ENCODE measurements around the gene SORL1.
"Not testable (repeated sequence)": the region's sequence is repeated elsewhere in the genome, so short reads cannot be mapped to it uniquely, and the experiment has no call there.

SORL1 gene

DNA sequence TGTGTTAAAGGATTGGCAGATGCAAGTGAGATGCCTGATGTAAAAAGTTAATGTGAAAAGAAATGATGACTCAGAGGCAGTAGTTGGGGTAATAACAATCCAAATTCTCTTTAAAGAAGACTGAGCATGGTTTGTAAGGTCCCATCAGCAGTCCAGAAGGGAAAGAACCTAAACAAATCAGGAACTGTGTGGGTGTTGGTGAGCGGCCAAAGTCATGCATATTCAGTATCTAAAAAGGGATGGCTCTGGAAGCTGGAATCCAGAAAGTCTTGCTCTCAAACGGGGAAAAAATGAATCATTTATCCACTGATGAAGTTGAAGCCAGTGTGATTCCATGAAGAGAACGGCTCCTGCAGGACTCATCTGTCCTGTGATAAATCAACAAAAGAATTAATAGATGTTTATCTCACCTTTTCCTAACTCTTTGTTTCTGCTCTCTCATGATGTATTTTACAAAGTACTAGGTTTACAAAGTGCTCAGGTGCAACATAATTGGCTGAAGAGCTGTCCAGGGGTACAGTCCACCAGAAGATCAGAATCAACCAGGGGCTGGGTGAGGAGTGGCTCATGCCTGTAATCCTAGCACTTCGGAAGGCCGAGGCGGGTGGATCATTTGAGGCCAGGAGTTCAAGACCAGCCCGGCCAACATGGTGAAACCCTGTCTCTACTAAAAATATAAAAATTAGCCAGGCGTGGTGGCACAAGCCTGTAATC, 21.1 kb downstream of the SORL1 start:
- FAIRE-seq (no peak), DNase-seq (ENCODE audit: low spot score) (no peak)

DNA sequence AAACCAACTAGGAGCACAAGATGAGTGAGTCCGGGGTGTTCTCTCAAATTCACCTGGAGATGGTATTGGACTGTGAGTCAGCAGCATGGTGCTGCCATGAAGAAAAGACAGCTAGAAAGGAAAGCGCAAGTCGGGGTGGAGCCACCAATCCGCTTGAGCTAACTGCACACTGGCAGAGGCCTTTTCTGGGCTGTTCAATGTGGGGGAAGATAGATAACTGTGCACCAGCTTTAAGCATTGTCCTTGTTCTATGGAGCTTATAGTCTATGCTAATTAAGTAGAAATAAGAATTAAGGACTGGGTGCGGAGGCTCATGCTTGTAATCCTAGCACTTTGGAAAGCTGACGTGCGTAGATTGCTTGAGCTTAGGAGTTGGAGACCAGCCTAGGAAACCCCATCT, 22.6 kb downstream of the SORL1 start:
- DNase-seq (ENCODE audit: low spot score) (no peak), FAIRE-seq (no peak)

DNA sequence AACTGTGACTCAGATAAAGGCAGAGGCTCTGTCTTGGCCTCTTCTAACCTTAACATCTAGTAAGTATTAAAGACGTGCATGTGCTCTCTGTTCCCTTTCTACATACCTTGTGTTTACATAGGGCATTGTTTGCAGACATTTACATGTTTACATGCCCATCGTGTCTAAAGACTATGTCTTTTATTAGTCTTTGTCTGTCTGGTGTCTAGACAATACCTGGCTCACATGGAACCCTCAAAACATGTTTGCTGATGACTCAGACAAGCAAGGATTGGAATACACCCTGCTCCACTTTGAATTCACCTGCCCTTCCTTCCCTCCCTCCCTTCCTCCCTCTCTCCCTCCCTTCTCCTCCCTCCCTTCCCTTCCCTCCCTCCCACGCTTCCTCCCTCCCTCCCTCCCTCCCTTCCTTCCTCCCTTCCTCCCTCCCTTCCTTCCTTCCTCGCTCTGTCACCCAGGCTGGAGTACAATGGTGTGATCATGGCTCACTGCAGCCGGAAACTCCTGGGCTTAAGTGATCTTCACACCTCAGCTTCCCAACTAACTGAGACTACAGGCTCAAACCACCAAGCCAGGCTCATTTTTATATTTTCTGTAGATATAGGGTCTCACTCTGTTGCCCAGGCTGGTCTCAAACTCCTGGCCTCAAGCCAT, 24.4 kb downstream of the SORL1 start:
- no peak for FAIRE-seq
- DNase-seq (ENCODE audit: low spot score), result peak; percentile 22

DNA sequence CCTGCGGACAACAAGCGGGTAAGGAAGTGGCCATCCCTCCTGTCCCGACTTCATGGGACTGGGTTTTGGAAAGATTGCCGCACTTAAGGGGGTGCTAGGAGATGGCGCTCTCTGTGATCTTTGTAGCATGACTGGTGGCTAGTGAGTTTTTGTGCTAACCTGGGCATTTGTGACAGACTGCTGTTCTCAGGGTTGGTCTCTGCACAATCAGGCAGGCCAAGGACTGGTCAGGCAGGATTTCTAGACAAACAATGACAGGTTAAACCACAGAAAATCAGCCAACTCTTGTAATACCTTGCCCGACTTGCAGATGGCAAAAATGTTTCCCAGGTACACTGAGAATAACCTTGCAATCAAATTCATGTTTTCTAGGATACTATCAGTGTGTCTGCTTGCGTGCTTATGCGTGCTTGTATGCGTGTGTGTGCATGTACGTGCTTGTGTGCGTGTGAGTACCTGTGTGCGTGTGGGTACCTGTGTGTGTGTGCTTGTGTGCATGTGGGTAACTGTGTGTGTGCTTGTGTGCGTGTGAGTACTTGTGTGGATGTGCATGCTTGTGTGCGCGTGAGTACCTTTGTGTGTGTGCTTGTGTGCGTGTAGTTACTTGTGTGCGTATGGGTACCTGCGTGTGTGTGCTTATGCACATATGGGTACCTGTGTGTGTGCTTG, 26.2 kb downstream of the SORL1 start:
- FAIRE-seq, result no peak
- DNase-seq (ENCODE audit: low spot score), result no peak

DNA sequence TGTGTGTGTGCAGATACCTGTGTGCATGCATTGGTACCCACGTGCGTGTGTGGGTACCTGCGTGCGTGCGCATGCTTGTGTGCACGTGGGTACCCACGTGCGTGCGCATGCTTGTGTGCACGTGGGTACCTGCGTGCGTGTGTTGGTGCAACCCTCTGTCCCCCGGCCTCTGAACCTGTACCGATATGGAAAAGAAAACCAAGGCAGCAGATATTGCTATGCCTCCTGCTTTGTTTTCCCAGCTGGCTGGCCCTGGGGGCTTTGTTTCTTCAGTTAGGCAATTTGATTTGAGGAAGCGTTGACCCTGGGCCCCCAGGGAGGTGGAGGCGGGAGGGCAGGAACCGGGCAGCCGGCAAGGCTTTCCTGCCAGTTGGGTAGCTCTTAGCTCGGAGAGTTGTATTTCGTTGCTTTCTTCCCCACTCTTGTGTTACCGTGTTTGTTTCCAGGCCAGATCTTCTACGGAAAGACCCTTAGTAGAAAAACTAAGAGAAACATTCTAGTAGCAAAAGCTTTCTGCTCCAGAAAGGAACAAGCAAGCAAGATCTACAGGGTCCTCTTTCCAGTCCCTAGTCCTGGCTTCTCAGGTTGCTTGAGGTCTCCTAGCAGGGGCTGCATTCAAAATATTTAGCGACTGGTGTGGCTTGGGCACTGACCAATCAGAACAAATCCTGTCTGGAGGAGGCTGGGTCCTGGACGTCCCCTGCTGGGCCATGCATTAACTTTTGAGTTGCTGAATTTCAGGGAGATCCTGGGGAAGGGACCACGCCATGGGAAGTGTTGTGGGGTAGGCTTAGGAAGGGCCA, 27.0 kb downstream of the SORL1 start:
- FAIRE-seq, result no peak

DNA sequence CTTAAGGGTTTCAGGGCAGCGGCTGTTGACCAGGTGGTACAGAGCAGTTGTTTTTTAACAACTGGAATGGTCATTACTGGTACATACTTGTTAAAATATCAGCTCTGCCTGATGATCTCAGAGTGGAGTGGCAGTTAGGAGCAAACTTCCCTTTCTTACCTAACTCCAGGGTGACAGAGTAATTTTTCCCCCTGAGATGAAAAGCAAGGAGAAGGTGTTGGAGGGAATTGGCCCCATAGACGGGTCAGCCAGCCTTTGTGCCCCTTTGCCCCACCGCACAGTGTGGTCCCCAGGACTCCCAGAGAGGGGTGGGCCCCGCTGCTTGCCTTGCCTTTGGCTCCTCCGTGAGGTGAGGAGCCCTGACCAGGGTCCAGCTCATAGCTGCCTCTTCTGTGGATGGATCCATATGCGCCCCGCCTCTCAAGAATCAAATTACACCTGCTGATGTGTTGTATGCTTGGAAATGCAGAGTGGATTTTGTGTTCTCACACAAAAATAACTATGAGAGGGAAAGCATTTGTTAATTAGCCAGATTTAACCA, 27.7 kb downstream of the SORL1 start:
- no peak for FAIRE-seq

More for the DNA sequence above, 27.0 kb downstream of the SORL1 start:
- DNase-seq (ENCODE audit: low spot score), result no peak

DNA sequence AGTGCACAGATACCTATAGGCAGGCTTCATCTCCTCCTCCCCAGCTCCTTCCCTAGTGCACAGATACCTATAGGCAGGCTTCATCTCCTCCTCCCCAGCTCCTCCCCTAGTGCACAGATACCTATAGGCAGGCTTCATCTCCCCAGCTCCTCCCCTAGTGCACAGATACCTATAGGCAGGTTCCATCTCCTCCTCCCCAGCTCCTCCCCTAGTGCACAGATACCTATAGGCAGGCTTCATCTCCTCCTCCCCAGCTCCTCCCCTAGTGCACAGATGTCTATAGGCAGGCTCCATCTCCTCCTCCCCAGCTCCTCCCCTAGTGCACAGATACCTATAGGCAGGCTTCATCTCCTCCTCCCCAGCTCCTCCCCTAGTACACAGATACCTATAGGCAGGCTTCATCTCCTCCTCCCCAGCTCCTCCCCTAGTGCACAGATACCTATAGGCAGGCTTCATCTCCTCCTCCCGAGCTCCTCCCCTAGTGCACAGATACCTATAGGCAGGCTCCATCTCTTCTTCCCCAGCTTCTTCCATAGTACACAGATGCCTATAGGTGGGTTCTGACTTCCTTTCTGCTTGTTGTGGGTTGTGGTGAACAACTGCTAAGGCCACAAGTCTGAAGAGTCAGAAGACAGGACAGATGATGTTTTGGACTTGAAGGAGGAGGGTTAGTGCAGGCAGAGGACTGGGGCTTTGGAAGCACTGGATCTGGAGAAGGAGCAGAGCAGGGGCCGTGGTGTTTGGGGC, 29.5 kb downstream of the SORL1 start:
- FAIRE-seq; DNase-seq (ENCODE audit: low spot score): not testable (repeated sequence)

More for the DNA sequence above, 27.7 kb downstream of the SORL1 start:
- no peak for DNase-seq (ENCODE audit: low spot score)

DNA sequence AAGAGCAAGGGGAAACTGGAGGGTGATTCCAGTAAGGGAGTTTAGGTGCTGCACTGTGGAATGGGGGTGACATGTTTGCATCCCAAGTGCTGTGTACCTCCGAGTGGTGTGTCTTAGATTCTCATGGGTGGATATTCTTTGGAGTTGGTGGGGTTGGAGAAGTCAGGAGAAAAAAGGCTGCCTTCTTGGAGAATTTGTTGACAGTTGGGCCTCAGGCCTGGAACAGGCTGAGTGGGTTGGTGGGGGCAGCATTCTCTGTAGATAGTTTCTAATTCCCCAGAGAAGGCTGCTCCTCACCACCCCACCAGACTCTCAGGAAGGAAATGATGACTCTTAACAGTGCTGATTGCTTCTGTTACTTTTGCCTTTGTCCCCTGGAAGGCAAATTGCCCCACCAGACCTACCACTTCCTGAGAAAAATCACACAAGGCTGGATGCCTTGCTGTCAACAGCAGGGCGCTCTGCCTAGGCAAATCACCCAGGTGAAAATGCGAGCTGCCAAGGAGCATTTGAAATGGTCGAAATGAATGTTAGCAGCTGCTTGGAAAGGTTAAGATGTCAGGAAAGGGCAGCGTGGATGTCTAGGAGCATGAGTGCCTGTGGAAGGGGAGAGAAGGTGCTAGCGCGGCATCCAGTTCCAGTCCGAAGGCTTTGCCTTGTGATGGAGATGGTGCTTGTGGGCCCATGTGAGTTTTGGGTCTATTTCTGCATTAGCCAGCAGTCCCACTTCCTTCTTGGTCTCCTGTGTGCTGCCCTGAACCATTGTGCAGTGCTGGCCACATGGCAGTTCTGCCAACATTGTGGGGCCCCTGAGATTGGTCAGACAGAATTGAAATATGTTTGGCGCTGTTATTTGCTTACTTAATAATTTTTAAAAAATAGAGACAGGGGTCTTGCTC, 30.4 kb downstream of the SORL1 start:
- DNase-seq (ENCODE audit: low spot score), result no peak
- no peak for FAIRE-seq

DNA sequence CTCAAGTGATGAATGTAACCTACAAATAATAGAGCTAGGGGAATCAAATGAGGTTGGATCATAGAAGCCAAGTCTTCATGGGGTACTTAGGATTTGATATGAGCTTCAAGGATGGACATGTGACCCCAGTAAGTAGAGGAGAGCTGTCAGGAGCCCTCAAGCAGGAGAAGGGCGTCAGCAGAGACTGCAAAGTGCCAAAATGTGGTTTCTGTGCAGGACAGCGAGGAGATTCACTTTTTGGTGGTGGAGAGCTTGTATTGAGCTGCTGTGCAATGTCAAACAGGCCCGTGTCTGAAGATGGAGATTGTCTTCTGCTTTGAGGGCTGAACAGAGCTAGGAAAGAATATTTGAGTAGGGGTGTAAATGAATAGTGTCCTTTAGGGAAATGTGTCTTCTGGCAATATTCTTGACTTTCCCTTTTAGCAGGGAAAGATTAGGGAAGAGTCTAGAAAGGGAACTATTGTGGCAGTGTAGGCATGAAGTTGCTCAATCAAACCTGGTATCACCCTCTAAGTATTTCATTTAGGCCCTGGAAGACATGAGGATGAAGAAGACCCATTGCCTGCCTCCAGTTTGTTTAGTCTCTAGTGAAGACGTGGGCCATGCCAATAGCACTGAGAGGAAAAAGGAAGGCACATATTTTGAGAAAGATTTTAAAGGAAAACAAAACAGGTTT, 31.8 kb downstream of the SORL1 start:
- DNase-seq (ENCODE audit: low spot score) (no peak), FAIRE-seq (no peak)

DNA sequence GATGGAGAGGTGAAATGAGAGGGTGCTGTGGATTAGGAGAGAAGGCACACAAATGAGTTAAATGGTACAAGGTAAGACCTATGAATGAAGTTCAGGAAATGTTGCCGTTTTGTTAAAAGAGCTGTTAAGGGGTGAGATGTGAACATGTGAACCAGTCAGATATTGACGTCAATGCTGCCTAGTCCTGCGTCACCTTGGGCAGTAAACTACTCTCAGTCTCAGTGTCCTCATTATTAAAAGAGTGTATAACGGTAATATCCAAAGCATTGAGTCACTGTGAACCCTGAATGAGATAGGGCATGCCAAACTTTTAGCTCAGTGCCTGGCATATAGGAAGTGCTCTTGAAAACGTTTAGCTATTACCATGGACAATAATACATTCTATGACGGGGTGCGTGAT, 33.1 kb downstream of the SORL1 start:
- FAIRE-seq (no peak), DNase-seq (ENCODE audit: low spot score) (no peak)

DNA sequence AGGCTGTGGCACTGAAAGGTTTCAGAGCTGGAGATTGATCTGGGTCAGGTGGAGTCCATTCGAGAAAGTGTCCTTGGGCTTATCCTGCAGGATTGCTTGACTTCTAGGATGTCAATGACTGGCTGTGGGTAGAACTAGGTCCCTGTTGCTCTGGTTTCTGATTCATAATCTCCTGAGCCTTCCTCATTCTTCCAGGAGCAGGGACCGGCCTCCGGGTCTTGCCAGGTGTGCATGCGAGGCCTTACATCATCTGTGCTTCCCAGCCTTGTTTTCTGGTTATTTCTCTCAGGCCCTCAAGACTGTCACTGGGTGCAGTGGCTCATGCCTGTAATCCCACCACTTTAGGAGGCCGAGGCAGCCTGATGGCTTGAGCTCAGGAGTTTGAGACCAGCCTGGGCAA, 33.9 kb downstream of the SORL1 start:
- FAIRE-seq, result no peak
- DNase-seq (ENCODE audit: low spot score), result no peak

DNA sequence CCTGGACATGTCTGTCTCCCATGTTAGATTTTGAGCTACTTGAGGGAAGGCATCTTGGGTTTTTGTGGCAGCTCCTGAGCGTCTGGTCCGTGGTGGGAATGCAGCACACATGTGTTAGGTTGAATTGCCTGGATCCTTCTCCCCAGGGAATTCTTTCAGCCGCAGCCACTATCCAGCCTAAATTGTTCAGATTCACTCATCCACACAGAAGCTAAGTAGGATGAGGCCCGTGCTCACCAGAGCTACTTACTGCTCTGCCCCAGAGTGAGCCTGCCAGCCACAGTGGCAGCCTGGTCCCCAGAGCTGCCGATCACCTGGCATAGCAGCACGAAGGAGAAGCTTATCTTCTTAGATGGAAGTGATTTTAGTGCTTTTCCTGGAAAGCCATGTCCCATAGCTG, 35.1 kb downstream of the SORL1 start:
- no peak for FAIRE-seq
- DNase-seq (ENCODE audit: low spot score), result no peak

DNA sequence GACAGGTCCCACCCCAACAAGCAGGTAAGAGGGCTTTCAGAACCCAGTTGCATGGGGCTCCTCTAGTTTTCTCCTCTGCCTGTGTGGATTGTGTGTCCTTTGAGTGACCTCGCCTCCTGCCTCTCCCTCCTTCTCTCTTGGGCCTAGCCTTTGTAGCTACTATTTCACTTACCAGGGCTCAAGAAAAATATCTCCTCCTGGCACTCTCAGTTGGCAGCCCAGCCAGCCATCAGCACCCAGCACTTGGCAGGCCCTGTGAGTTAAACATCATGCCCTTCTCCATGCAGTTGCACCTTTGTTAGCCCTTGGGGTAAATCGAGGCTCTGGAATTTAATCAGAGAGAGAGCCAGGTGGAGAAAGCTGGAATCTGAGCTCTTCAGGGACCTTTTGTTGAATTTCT, 36.1 kb downstream of the SORL1 start:
- FAIRE-seq, result no peak
- no peak for DNase-seq (ENCODE audit: low spot score)

DNA sequence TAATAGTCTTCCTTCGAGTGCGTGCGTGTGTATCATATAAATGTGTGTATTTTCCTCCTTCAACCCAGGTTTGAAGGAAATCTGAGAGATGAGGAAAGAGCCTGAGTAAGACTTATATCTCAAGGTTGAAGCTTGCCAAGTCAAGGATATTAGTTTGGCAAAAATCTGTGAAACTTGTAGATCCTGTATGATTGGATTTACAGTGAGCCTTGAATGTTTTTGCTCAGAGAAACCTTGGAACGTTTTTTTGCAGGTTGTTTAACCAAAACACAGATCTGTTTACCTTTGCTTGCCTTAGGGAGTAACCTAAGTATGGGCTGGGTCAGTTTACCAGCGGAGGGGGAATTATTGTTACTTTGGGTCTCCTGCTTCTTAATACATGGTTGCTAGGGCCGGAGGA, 36.5 kb downstream of the SORL1 start:
- FAIRE-seq (no peak), DNase-seq (ENCODE audit: low spot score) (no peak)

DNA sequence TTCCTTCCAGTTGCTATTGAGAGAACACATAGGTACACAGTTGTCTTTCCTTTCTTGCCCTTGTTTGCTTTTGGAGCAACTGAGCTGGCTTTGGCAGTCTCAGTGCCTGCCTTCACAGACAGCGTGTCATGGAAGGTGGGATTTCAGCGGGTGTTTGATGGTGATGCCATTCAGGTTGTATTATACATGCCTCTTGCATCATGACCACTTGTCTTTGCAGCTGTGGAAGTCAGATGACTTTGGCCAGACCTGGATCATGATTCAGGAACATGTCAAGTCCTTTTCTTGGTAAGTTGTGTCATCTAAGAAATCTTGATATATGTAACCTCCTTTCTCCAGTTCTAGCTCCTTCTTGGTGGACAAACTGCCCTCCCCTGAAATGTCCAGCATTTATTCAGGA, 37.7 kb downstream of the SORL1 start:
- DNase-seq (ENCODE audit: low spot score), result no peak
- FAIRE-seq, result no peak

DNA sequence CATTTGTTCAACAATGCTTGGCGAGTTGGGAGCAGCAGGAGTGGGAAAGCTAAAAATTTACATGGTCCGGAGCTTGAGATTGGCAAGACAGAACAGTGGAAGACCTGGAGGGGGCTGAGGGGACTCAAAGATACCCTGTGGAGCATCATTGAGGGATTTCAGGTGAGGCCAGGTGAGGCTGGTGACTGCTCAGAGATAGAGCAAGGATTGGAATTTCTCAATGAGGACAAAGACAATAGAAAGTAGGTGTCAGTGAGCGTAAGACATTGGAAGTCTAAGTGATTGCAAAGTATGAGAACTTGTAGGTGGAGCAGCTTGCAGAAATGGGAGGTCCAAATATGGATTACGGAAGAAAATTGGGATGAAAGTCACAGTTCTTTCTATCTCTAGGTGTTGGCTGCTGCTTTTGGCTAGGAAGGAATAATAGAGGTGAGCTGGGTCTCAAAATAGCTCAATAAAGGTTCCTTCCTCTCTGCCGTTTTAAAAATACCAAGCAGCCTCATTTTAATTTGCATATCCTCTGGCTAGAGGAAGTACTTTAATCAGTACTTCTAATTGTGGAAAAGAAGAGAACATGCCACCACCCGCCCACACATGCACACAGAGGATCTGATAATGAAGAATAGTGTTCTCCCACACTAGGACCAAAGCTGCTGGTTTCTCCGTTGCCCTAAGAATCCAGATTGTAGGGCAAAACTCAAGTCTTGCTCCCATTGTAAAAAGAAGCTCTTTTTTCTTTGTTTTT, 42.4 kb downstream of the SORL1 start:
- no peak for DNase-seq (ENCODE audit: low spot score)

DNA sequence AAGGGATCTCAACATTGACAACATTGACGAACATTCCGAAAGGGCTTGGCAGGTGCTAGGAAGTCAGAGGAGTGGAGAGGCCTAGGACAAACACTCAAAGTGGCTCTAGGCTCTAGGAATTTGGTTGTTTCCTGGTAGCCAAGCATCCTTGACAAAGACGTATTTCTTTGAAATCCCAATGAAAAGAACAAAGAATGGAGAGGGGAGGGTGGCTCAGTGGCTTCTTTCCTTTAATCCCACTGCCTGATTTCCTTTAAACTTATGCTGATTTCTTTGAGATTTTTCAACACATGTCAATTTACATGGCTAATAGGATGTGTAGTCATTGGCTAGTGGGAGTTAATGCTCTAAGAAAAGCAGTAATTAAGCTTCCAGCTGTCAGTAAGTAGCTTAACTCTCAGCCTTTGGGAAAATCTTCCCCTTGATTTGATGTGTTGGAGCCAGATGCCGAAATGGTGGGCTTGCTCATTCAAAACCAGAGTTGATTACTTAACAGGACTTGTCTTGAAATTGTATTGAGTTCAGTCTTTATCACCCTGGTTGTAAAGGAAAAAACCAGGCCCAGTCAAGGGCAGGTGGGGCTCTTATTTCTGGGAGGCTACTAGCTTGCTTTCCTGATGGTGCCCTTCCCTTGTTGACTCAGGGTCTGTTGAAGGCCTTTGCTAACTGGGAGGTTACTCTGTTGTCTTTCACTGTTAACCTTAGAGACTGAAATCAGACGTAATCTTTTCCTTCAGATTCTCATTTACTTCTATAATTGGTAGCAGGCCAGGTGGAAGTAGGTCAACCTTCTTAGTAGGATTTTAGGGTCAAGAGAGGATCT, 45.3 kb downstream of the SORL1 start:
- DNase-seq (ENCODE audit: low spot score), result no peak
- FAIRE-seq, result no peak

More for the DNA sequence above, 42.4 kb downstream of the SORL1 start:
- FAIRE-seq, result no peak

DNA sequence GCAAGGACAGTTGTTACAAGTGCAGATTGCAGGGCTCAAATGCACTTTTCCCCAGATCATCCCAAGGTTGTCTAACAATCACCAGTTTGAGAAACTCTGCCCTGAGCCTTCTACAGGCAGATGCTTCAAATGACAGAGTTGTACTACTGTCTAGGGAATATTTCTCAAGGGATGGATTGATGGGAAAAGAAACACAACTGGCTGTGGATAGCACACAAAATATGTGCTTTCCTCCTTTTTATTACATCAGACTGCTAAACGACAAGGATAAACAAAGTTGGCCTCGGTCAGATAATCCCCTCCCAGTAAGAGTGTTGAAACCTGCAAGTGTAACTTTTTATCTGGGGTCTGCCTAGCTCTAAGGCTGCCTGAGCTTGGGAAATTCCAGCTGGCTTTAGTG, 47.3 kb downstream of the SORL1 start:
- DNase-seq (ENCODE audit: low spot score) (no peak), FAIRE-seq (no peak)
